Memory B cell (primary cell): ENCODE results near the gene FSTL3.
"Not testable (repeated sequence)": the region's sequence is repeated elsewhere in the genome, so short reads cannot be mapped to it uniquely, and the experiment has no call there.

ENCODE experiments used
- ATAC-seq: fragments of 150-1000 bp; cut with Tn5 transposase; 2 replicates; pipeline ENCODE4 v1.10.0; 2021; ENCODE audit warnings: low read depth, mild to moderate bottlenecking, moderate library complexity
- DNase-seq, 2 donors: peaks; one replicate each; pipeline ENCODE4 v3.0.0; 2022; ENCODE audit warnings: low spot score in 2 of 2
- H3K27ac Mint-ChIP-seq: one replicate; pipeline ENCODE4 v1.8.0; 2022; ENCODE audit warnings: mild to moderate bottlenecking, moderate library complexity, mixed read lengths
- H3K27me3 Mint-ChIP-seq: one replicate; pipeline ENCODE4 v1.8.0; 2022; ENCODE audit warnings: mixed read lengths
- H3K36me3 Mint-ChIP-seq: one replicate; pipeline ENCODE4 v1.8.0; 2022; ENCODE audit warnings: mild to moderate bottlenecking, mixed read lengths
- H3K4me1 Mint-ChIP-seq: one replicate; pipeline ENCODE4 v1.8.0; 2022; ENCODE audit warnings: mixed read lengths
- H3K4me3 Mint-ChIP-seq: one replicate; pipeline ENCODE4 v1.8.0; 2022; ENCODE audit warnings: mild to moderate bottlenecking, moderate library complexity, mixed read lengths
- H3K9me3 Mint-ChIP-seq: one replicate; pipeline ENCODE4 v1.8.0; 2022; ENCODE audit warnings: mixed read lengths

Gene FSTL3

GRCh38 chr19:695352-695949 lies 19.3 kb downstream of the FSTL3 start, which contains the start of gene PRSS57:
PRSS57 (minus strand) TSS chr19:695452; CDS start chr19:695430, 22 bp downstream.
- Mint-ChIP-seq H3K27ac (no peak within 1 kb of the TSS), H3K9me3 (no peaks in the 10 kb centered on the region)

DNA sequence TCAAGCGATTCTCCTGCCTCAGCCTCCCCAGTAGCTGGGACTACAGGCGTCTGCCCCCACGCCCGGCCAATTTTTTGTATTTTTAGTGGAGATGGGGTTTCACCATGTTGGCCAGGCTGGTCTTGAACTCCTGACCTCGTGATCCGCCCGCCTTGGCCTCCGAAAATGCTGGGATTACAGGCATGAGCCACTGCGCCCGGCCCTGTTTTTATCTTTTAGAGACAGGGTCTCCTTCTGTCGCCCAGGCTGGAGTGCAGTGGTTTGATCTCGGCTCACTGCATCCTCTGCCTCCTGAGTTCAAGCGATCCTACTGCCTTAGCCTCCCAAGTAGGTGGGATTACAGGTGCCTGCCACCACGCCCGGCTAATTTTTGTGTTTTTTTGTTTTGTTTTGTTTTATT lies 22.3 kb downstream of the FSTL3 start:
- not testable (repeated sequence) for H3K36me3 Mint-ChIP-seq, H3K4me1 Mint-ChIP-seq, H3K27ac Mint-ChIP-seq, DNase-seq, H3K9me3 Mint-ChIP-seq, H3K4me3 Mint-ChIP-seq, ATAC-seq
- peaks cover 17% of the 10 kb centered on the region for H3K27me3 Mint-ChIP-seq

More at GRCh38 chr19:695352-695949, 19.3 kb downstream of the FSTL3 start, which contains the start of gene PRSS57:
- no peaks in the 10 kb centered on the region for H3K36me3 Mint-ChIP-seq
- H3K27me3 Mint-ChIP-seq: peaks cover 8% of the 10 kb centered on the region
- no peak for DNase-seq
- ATAC-seq: no peak
- no peak within 1 kb of the TSS for H3K4me3 Mint-ChIP-seq
- H3K4me1 Mint-ChIP-seq: no peaks in the 10 kb centered on the region

DNA sequence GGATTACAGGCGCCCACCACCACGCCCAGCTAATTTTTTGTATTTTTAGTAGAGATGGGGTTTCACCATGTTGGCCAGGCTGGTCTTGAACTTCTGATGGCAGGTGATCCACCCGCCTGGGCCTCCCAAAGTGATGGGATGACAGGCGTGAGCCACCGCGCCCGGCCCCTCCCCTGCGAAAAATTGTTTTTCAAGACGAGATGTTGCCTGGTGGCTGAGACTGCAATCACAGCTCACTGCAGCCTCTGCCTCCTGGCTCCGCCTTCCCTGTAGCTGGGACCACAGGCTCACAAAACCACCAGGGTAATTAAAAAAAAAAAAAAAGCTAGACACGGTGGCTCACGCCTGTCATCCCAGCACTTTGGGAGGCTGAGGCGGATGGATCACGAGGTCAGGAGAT lies 23.7 kb downstream of the FSTL3 start:
- DNase-seq, H3K27ac Mint-ChIP-seq, H3K4me1 Mint-ChIP-seq, H3K36me3 Mint-ChIP-seq, ATAC-seq, H3K9me3 Mint-ChIP-seq, H3K4me3 Mint-ChIP-seq: not testable (repeated sequence)
- peaks cover 14% of the 10 kb centered on the region for H3K27me3 Mint-ChIP-seq

DNA sequence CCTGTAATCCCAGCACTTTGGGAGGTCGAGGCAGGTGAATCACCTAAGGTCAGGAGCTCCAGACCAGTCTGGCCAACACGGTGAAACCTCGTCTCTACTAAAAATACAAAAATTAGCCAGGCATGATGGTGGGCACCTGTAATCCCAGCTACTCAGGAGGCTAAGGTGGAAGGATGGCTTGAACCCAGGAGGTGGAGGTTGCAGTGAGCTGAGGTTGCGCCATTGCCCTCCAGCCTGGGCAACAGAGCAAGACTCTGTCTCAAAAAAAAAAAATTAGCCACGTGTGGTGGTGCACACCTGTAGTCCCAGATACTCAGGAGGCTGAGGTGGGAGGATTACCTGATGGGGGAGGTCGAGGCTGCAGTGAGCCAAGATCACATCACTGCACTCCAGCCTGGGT lies 26.7 kb downstream of the FSTL3 start:
- not testable (repeated sequence) for ATAC-seq, H3K4me1 Mint-ChIP-seq, H3K4me3 Mint-ChIP-seq, H3K27ac Mint-ChIP-seq, H3K9me3 Mint-ChIP-seq, H3K36me3 Mint-ChIP-seq, DNase-seq
- H3K27me3 Mint-ChIP-seq: peaks cover 15% of the 10 kb centered on the region

GRCh38 chr19:703329-703650 lies 27.1 kb downstream of the FSTL3 start:
- Mint-ChIP-seq H3K27me3 (peaks cover 16% of the 10 kb centered on the region), H3K9me3 (peaks cover 4% of the 10 kb centered on the region), H3K4me1 (peaks cover 7% of the 10 kb centered on the region), H3K27ac (no peak overlapping the region), H3K4me3 (no peak overlapping the region), H3K36me3 (peaks cover 6% of the 10 kb centered on the region)
- ATAC-seq (peak; percentile 7), DNase-seq (no peak)

GRCh38 chr19:703651-704446 lies 27.7 kb downstream of the FSTL3 start:
- Mint-ChIP-seq H3K4me3 (peak overlapping the region; percentile 42), H3K27ac (no peak overlapping the region), H3K9me3 (peaks cover 4% of the 10 kb centered on the region), H3K4me1 (peaks cover 7% of the 10 kb centered on the region), H3K36me3 (peaks cover 6% of the 10 kb centered on the region), H3K27me3 (peaks cover 16% of the 10 kb centered on the region)
- peak; percentile 65 for ATAC-seq
- peak; percentile 28 to 57 for DNase-seq

DNA sequence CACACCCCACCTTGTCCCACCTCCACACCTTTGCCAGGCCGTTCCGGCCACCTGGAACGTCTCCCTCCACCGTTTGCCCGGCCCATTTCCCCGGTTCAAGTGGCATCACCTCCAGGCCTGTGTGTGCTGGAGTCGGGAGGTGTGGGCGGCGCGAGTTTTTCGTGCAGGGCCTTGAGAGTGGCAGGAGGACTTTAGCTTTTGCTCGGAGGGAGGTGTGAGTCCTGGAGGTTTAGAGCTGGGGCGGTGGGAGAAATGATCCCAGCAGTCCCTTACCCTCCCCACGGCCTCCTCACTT lies 28.2 kb downstream of the FSTL3 start:
- Mint-ChIP-seq H3K4me3 (no peak overlapping the region), H3K9me3 (peaks cover 4% of the 10 kb centered on the region), H3K4me1 (peaks cover 7% of the 10 kb centered on the region), H3K27me3 (peaks cover 16% of the 10 kb centered on the region), H3K27ac (no peak overlapping the region), H3K36me3 (peaks cover 6% of the 10 kb centered on the region)
- ATAC-seq (no peak), DNase-seq (no peak)

GRCh38 chr19:708154-709143 lies 32.3 kb downstream of the FSTL3 start, which contains the start of gene PALM:
PALM (plus strand) TSS chr19:708935; CDS start chr19:709147, 212 bp downstream.
- ATAC-seq: no peak
- DNase-seq: no peak
- H3K27ac Mint-ChIP-seq: no peak within 1 kb of the TSS
- no peaks in the 10 kb centered on the region for H3K9me3 Mint-ChIP-seq
- H3K4me3 Mint-ChIP-seq: no peak within 1 kb of the TSS
- H3K4me1 Mint-ChIP-seq: peaks cover 3% of the 10 kb centered on the region
- H3K27me3 Mint-ChIP-seq: peaks cover 15% of the 10 kb centered on the region
- peaks cover 4% of the 10 kb centered on the region for H3K36me3 Mint-ChIP-seq

- Mint-ChIP-seq H3K36me3 (peaks cover 3% of the 10 kb centered on the region), H3K27ac (no peak overlapping the region), H3K9me3 (no peaks in the 10 kb centered on the region), H3K4me3 (no peak overlapping the region), H3K4me1 (no peaks in the 10 kb centered on the region), H3K27me3 (peaks cover 12% of the 10 kb centered on the region)
- DNase-seq (no peak), ATAC-seq (no peak)
Observed at GRCh38 chr19:709196-709964, 33.2 kb downstream of the FSTL3 start.

DNA sequence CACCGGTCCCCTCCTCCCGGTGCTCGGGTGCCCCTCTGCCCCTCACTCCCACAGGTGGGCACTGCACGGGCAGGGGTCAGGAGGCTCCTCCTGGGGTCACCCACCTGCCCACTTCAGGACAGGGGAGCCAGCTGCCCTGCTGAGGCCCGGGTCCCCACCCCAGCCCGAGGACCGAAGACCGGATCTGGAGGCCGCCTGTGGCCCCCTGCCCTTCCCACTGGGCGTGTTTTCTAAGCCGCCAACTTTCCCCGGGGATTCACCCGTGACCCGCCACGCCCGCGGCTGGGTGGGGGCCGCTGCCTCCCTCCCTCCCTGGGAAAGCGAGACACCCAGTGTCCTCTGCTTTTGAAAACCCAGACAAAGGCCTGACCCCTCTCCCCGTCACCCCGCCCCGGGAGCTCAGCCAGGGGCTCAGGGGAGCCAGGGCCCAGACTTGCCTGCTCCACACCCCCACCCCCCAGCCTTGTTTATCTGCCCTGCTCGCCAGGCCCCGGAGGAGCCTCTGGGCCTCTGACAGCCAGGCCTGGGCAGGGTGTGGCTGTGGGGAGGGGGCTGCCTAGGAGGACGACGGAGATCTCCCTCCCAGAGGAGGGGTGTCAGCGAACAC lies 33.9 kb downstream of the FSTL3 start:
- no peak overlapping the region for H3K27ac Mint-ChIP-seq
- DNase-seq (no peak), ATAC-seq (no peak)
- peaks cover 3% of the 10 kb centered on the region for H3K36me3 Mint-ChIP-seq
- no peak overlapping the region for H3K4me3 Mint-ChIP-seq
- H3K4me1 Mint-ChIP-seq: no peaks in the 10 kb centered on the region
- H3K27me3 Mint-ChIP-seq: peaks cover 12% of the 10 kb centered on the region
- no peaks in the 10 kb centered on the region for H3K9me3 Mint-ChIP-seq

DNA sequence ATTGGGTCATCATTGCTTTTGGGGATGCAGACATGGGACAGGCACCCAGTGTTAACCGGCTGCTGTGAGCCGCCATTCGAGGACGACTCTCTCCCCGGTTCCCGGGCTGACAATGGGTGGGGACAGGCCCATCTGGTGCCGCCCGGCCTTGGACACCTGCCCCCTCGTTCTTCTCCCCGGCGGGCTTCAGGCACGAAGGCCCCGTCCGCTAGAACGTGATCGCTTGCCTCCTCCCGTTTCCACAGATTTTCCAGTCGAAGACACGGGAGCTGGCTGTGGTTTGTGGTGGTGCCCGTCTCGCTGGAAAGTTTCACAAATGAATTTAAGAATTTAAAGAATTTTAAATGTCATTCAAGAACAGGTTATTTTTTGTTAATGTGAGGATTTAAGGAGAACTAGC lies 34.6 kb downstream of the FSTL3 start:
- Mint-ChIP-seq H3K4me3 (no peak overlapping the region), H3K27me3 (peaks cover 18% of the 10 kb centered on the region), H3K27ac (no peak overlapping the region), H3K4me1 (no peaks in the 10 kb centered on the region), H3K36me3 (peaks cover 8% of the 10 kb centered on the region), H3K9me3 (peaks cover 6% of the 10 kb centered on the region)
- ATAC-seq (no peak), DNase-seq (no peak)

DNA sequence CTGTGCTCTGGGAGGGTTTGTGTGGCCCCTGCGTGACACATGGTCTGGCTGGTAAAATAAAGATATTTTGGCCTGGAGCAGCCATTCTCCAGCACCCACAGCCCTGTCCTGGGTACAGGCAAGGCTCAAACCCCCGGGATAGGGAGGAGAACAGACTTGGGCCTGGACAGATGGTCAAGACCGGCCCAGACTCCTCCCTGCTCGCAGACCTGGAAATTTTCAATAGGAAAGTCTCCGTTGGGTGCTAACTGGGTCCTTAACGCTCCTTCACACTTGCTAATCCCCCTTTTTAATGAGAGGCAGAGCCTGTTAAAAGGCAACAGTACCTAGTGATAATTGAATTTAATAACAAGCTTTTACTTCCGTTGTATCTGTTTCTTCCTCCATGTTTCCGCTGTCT lies 35.1 kb downstream of the FSTL3 start:
- no peaks in the 10 kb centered on the region for H3K4me1 Mint-ChIP-seq
- peaks cover 6% of the 10 kb centered on the region for H3K9me3 Mint-ChIP-seq
- no peak for ATAC-seq
- H3K36me3 Mint-ChIP-seq: peaks cover 9% of the 10 kb centered on the region
- H3K27ac Mint-ChIP-seq: no peak overlapping the region
- H3K27me3 Mint-ChIP-seq: peaks cover 20% of the 10 kb centered on the region
- no peak overlapping the region for H3K4me3 Mint-ChIP-seq
- no peak for DNase-seq

DNA sequence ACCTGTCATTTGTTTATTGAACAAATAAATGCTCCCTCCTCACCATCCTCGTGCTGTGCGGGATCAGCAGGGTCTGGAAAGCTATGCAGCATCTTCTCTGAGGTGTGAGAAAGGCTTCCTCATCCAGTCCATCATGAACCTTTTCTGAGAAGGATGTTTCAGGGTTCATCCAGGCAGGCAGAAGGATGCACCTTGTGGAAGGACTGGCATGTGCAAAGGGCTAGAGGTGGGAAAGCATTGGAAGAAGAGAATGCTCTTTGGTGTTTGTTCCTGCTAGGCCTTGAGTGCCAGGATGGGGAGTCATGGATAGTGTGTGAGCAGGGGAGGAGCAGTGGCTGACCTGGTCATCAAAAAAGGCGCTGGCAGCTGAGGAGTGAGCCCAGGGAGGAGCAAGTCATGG lies 39.2 kb downstream of the FSTL3 start:
- no peak overlapping the region for H3K4me3 Mint-ChIP-seq
- no peaks in the 10 kb centered on the region for H3K4me1 Mint-ChIP-seq
- H3K27ac Mint-ChIP-seq: no peak overlapping the region

More for the DNA sequence above, 39.2 kb downstream of the FSTL3 start:
- Mint-ChIP-seq H3K9me3 (peaks cover 6% of the 10 kb centered on the region), H3K27me3 (peaks cover 26% of the 10 kb centered on the region), H3K36me3 (peaks cover 6% of the 10 kb centered on the region)
- ATAC-seq (no peak), DNase-seq (no peak)
